ENCODE results near the gene SAE1. TPM values are rescaled to one million over a fixed set of nuclear protein-coding genes. Genes with fewer than 3 reads are reported as not detected.
A peak's percentile ranks its signal among the peaks of the same experiment; 100 is the strongest.

Gene SAE1
- total and polyA plus RNA-seq, 5 experiments from 2014 or later: 44.5 to 174 (median 158) TPM

GRCh38 chr19:47113850-47114651 is 16.6 kb upstream of the SAE1 start:
- peaks cover 10 to 12% (median 11%) of the 10 kb centered on the region in 3 donors for H3K36me3 Mint-ChIP-seq
- POLR2A ChIA-PET: interaction anchor here (0.6 to 5.6 kb wide), 33 partner anchors 10 to 1208 kb away, joined by 3 to 110 read pairs (median 7); partner anchors contain the start of genes ARHGAP35, CCDC9, DHX34 and INAFM1
- peak overlapping the region; percentile 99 to 100 (median 99) for H3K27ac Mint-ChIP-seq
- H3K4me1 Mint-ChIP-seq: peaks cover 16 to 31% (median 26%) of the 10 kb centered on the region in 4 donors
- DNase-seq (no peak), ATAC-seq (no peak)
- H3K27me3 Mint-ChIP-seq: peaks cover 0 to 2% (median 0%) of the 10 kb centered on the region in 5 donors
- H3K4me3 Mint-ChIP-seq: peak overlapping the region; percentile 92 to 100 (median 98)
- H3K9me3 Mint-ChIP-seq: no peaks in the 10 kb centered on the region

- H3K27ac Mint-ChIP-seq: no peak overlapping the region
- peaks cover 0 to 2% (median 0%) of the 10 kb centered on the region in 5 donors for H3K27me3 Mint-ChIP-seq
- ATAC-seq: no peak
- H3K36me3 Mint-ChIP-seq: no peaks in the 10 kb centered on the region
- H3K9me3 Mint-ChIP-seq: no peaks in the 10 kb centered on the region
- no peak overlapping the region for H3K4me3 Mint-ChIP-seq
- no peak for DNase-seq
- POLR2A ChIA-PET: interaction anchor here (0.7 to 1.2 kb wide), 2 partner anchors 22 to 1212 kb away, joined by 3 to 4 read pairs; no protein-coding TSS in a partner anchor
- H3K4me1 Mint-ChIP-seq: peaks cover 0 to 7% (median 4%) of the 10 kb centered on the region in 4 donors
Measured at GRCh38 chr19:47120470-47121067, 10.1 kb upstream of the SAE1 start.

GRCh38 chr19:47122359-47123335 is 8.0 kb upstream of the SAE1 start:
- Mint-ChIP-seq H3K36me3 (no peaks in the 10 kb centered on the region), H3K27ac (no peak overlapping the region), H3K27me3 (peaks cover 0 to 2% (median 0%) of the 10 kb centered on the region in 5 donors), H3K9me3 (no peaks in the 10 kb centered on the region), H3K4me1 (peaks cover 0 to 7% (median 4%) of the 10 kb centered on the region in 4 donors), H3K4me3 (no peak overlapping the region)
- no peak for ATAC-seq
- POLR2A ChIA-PET: interaction anchor here (0.6 to 1.5 kb wide), 6 partner anchors 9 to 626 kb away, joined by 3 to 12 read pairs (median 4); partner anchors contain the start of gene ZC3H4
- no peak for DNase-seq

GRCh38 chr19:47123406-47123805 is 7.2 kb upstream of the SAE1 start:
- Mint-ChIP-seq H3K9me3 (no peaks in the 10 kb centered on the region), H3K27me3 (peaks cover 0 to 2% (median 0%) of the 10 kb centered on the region in 5 donors), H3K36me3 (no peaks in the 10 kb centered on the region), H3K27ac (no peak overlapping the region), H3K4me3 (no peak overlapping the region), H3K4me1 (peaks cover 0 to 7% (median 4%) of the 10 kb centered on the region in 4 donors)
- POLR2A ChIA-PET: interaction anchor here (0.6 to 1.5 kb wide), 5 partner anchors 9 to 627 kb away, joined by 3 to 12 read pairs (median 5); partner anchors contain the start of gene ZC3H4
- DNase-seq: no peak
- ATAC-seq: no peak

GRCh38 chr19:47124937-47125668 is 5.5 kb upstream of the SAE1 start:
- Mint-ChIP-seq H3K36me3 (no peaks in the 10 kb centered on the region), H3K4me3 (no peak overlapping the region), H3K4me1 (peaks cover 2 to 7% (median 5%) of the 10 kb centered on the region in 4 donors), H3K27ac (peak overlapping the region in 1 of 10 donors; percentile 28), H3K9me3 (no peaks in the 10 kb centered on the region), H3K27me3 (peaks cover 0 to 2% (median 0%) of the 10 kb centered on the region in 5 donors)
- peak in 4 of 10 donors; percentile 27 to 65 (median 62) for DNase-seq
- peak; percentile 29 to 74 for ATAC-seq
- POLR2A ChIA-PET: interaction anchor here (1.1 to 1.9 kb wide), 3 partner anchors 11 to 46 kb away, joined by 4 to 8 read pairs (median 4); partner anchors contain the start of gene ZC3H4

- Mint-ChIP-seq H3K9me3 (no peaks in the 10 kb centered on the region), H3K4me3 (no peak overlapping the region), H3K27me3 (peaks cover 0 to 2% (median 0%) of the 10 kb centered on the region in 5 donors), H3K4me1 (peaks cover 7 to 11% (median 9%) of the 10 kb centered on the region in 4 donors), H3K36me3 (peaks cover 0 to under 1% (median 0%) of the 10 kb centered on the region in 3 donors), H3K27ac (no peak overlapping the region)
- ATAC-seq (no peak), DNase-seq (no peak)
- POLR2A ChIA-PET: interaction anchor here (0.6 to 1.9 kb wide), 4 partner anchors 12 to 130 kb away, joined by 4 to 8 read pairs (median 4); partner anchors contain the start of gene ZC3H4
Measured at GRCh38 chr19:47125669-47125938, 5.0 kb upstream of the SAE1 start.

GRCh38 chr19:47129579-47129978 is 1.1 kb upstream of the SAE1 start:
- POLR2A ChIA-PET: interaction anchor here (4.9 kb wide), 1 partner anchor 17 kb away, joined by 34 read pairs; the partner anchor contains the start of gene ZC3H4
- no peak for ATAC-seq
- H3K27ac Mint-ChIP-seq: no peak overlapping the region
- no peak for DNase-seq
- peaks cover 0 to 4% (median 0%) of the 10 kb centered on the region in 5 donors for H3K27me3 Mint-ChIP-seq
- peaks cover 0 to 2% (median 0%) of the 10 kb centered on the region in 9 donors for H3K9me3 Mint-ChIP-seq
- peak overlapping the region in 1 of 10 donors; percentile 22 for H3K4me3 Mint-ChIP-seq
- peaks cover 34 to 51% (median 48%) of the 10 kb centered on the region in 4 donors for H3K4me1 Mint-ChIP-seq
- peaks cover 0 to 23% (median 7%) of the 10 kb centered on the region in 3 donors for H3K36me3 Mint-ChIP-seq

- Mint-ChIP-seq H3K27me3 (peaks cover 0 to 4% (median 0%) of the 10 kb centered on the region in 5 donors), H3K27ac (peak overlapping the region; percentile 92 to 98 (median 94)), H3K9me3 (peaks cover 0 to 2% (median 0%) of the 10 kb centered on the region in 9 donors), H3K4me1 (peaks cover 33 to 54% (median 51%) of the 10 kb centered on the region in 4 donors), H3K4me3 (peak overlapping the region; percentile 97 to 100 (median 99)), H3K36me3 (peaks cover 0 to 23% (median 7%) of the 10 kb centered on the region in 3 donors)
- DNase-seq: peak in 1 of 10 donors; percentile 9
- POLR2A ChIA-PET: interaction anchor here (1.3 to 4.9 kb wide), 6 partner anchors 15 to 126 kb away, joined by 3 to 34 read pairs (median 10); partner anchors contain the start of genes CCDC9 and ZC3H4
- ATAC-seq: no peak
Measured at GRCh38 chr19:47130120-47130588, 481 bp upstream of the SAE1 start.

- Mint-ChIP-seq H3K36me3 (peaks cover 0 to 35% (median 7%) of the 10 kb centered on the region in 3 donors), H3K4me3 (peak overlapping the region; percentile 97 to 100 (median 99)), H3K27ac (peak overlapping the region in 5 of 10 donors; percentile 6 to 92 (median 31)), H3K9me3 (peaks cover 0 to 2% (median 0%) of the 10 kb centered on the region in 9 donors), H3K4me1 (peaks cover 35 to 66% (median 65%) of the 10 kb centered on the region in 4 donors), H3K27me3 (peaks cover 0 to 4% (median 0%) of the 10 kb centered on the region in 5 donors)
- DNase-seq (no peak), ATAC-seq (no peak)
- POLR2A ChIA-PET: interaction anchor here (0.6 to 4.9 kb wide), 9 partner anchors 14 to 471 kb away, joined by 3 to 34 read pairs (median 4); partner anchors contain the start of genes DACT3 and ZC3H4
Measured at GRCh38 chr19:47132194-47132852, 1.7 kb downstream of the SAE1 start.

GRCh38 chr19:47133021-47133471 is 2.4 kb downstream of the SAE1 start:
- Mint-ChIP-seq H3K36me3 (peaks cover 0 to 40% (median 7%) of the 10 kb centered on the region in 3 donors), H3K9me3 (peaks cover 0 to 2% (median 0%) of the 10 kb centered on the region in 9 donors), H3K27me3 (peaks cover 0 to 4% (median 0%) of the 10 kb centered on the region in 5 donors), H3K4me1 (peaks cover 35 to 71% (median 66%) of the 10 kb centered on the region in 4 donors), H3K4me3 (peak overlapping the region; percentile 34 to 100 (median 98)), H3K27ac (peak overlapping the region in 6 of 10 donors; percentile 27 to 68 (median 52))
- no peak for DNase-seq
- no peak for ATAC-seq
- POLR2A ChIA-PET: interaction anchor here (0.6 to 2.7 kb wide), 5 partner anchors 13 to 111 kb away, joined by 3 to 16 read pairs (median 4); no protein-coding TSS in a partner anchor

Measured in naive thymus-derived CD8-positive, alpha-beta T cell (primary cell).